HEK293 (cell line): ENCODE results near the gene ILF3.

Experiments
- BCL11A ChIP-seq: fragments of 450-650 bp; formaldehyde crosslinking; IDR thresholded peaks from 2 replicates; pipeline ENCODE4 v1.5.1; 2016; ENCODE audit warnings: low read depth, missing biosample characterization, missing genetic modification characterization
- KLF1 ChIP-seq: fragments of 450-650 bp; formaldehyde crosslinking; IDR thresholded peaks from 2 replicates; pipeline ENCODE4 v1.5.1; 2016; ENCODE audit warnings: missing biosample characterization, missing genetic modification characterization
- KLF9 ChIP-seq: fragments of 450-650 bp; formaldehyde crosslinking; IDR thresholded peaks from 2 replicates; pipeline ENCODE4 v1.5.1; 2016; ENCODE audit warnings: missing biosample characterization, missing genetic modification characterization, low read depth
- PRDM1 ChIP-seq: fragments of 450-650 bp; formaldehyde crosslinking; IDR thresholded peaks from 2 replicates; pipeline ENCODE4; 2016; ENCODE audit warnings: missing biosample characterization, missing genetic modification characterization
- REPIN1 ChIP-seq: fragments of 450-650 bp; formaldehyde crosslinking; IDR thresholded peaks from 2 replicates; pipeline ENCODE4 v1.5.1; 2017; ENCODE audit warnings: missing biosample characterization, missing genetic modification characterization, low read depth
- SCRT1 ChIP-seq: fragments of 450-650 bp; formaldehyde crosslinking; IDR thresholded peaks from 2 replicates; pipeline ENCODE4 v1.5.1; 2016; ENCODE audit warnings: missing biosample characterization, missing genetic modification characterization, borderline replicate concordance
- SP7 ChIP-seq: fragments of 450-650 bp; formaldehyde crosslinking; IDR thresholded peaks from 2 replicates; pipeline ENCODE4 v1.5.1; 2016; ENCODE audit warnings: missing biosample characterization, missing genetic modification characterization
- TSHZ1 ChIP-seq: fragments of 450-650 bp; formaldehyde crosslinking; IDR thresholded peaks from 2 replicates; pipeline ENCODE4 v1.5.1; 2016; ENCODE audit warnings: missing biosample characterization, missing genetic modification characterization, borderline replicate concordance
- ZBTB1 ChIP-seq: fragments of 450-650 bp; formaldehyde crosslinking; IDR thresholded peaks from 2 replicates; pipeline ENCODE4 v1.5.1; 2016; ENCODE audit warnings: missing biosample characterization, missing genetic modification characterization
- ZBTB8A ChIP-seq: fragments of 450-650 bp; formaldehyde crosslinking; IDR thresholded peaks from 2 replicates; pipeline ENCODE4 v1.5.1; 2016; ENCODE audit warnings: missing biosample characterization, missing genetic modification characterization
- ZNF169 ChIP-seq: fragments of 450-650 bp; formaldehyde crosslinking; IDR thresholded peaks from 2 replicates; pipeline ENCODE4 v1.5.1; 2016; ENCODE audit warnings: missing biosample characterization, missing genetic modification characterization
- ZNF184 ChIP-seq: fragments of 450-650 bp; IDR thresholded peaks from 2 replicates; pipeline ENCODE4 v1.5.1; 2018; ENCODE audit warnings: missing biosample characterization, mild to moderate bottlenecking, missing genetic modification characterization
- ZNF274 ChIP-seq, 2 experiments: fragments of 200-500 bp in 1 of 2; fragments of 450-650 bp in 1 of 2; sonication (Bioruptor generic) in 1 of 2; formaldehyde crosslinking in 1 of 2; IDR thresholded peaks; 2 replicates each; pipeline versions ENCODE4 v1.5.1 to v1.6.1; 2014 to 2016; ENCODE audit warnings: borderline replicate concordance in 1 of 2, inconsistent platforms in 1 of 2, low read length in 1 of 2, missing biosample characterization in 1 of 2, missing genetic modification characterization in 1 of 2
- ZNF433 ChIP-seq: fragments of 450-650 bp; formaldehyde crosslinking; IDR thresholded peaks from 2 replicates; pipeline ENCODE4 v1.5.1; 2016; ENCODE audit warnings: missing biosample characterization, missing genetic modification characterization, low read depth
- ZNF473 ChIP-seq: fragments of 450-650 bp; formaldehyde crosslinking; IDR thresholded peaks from 2 replicates; pipeline ENCODE4 v1.5.1; 2017; ENCODE audit warnings: missing biosample characterization, missing genetic modification characterization
- ZNF48 ChIP-seq: fragments of 450-650 bp; formaldehyde crosslinking; IDR thresholded peaks from 2 replicates; pipeline ENCODE4 v1.5.1; 2016; ENCODE audit warnings: missing biosample characterization, missing genetic modification characterization
- ZNF488 ChIP-seq: fragments of 450-650 bp; formaldehyde crosslinking; IDR thresholded peaks from 2 replicates; pipeline ENCODE4 v1.5.1; 2016; ENCODE audit warnings: missing biosample characterization, missing genetic modification characterization
- ZNF513 ChIP-seq: fragments of 450-650 bp; IDR thresholded peaks from 2 replicates; pipeline ENCODE4 v1.5.1; 2018; ENCODE audit warnings: missing biosample characterization, missing genetic modification characterization
- ZNF521 ChIP-seq: fragments of 450-650 bp; formaldehyde crosslinking; IDR thresholded peaks from 2 replicates; pipeline ENCODE4 v1.5.1; 2017; ENCODE audit warnings: missing biosample characterization, mild to moderate bottlenecking, missing genetic modification characterization
- ZNF555 ChIP-seq: fragments of 450-650 bp; formaldehyde crosslinking; conservative IDR thresholded peaks from 2 replicates; pipeline ENCODE4 v1.5.1; 2017; ENCODE audit warnings: missing biosample characterization, mild to moderate bottlenecking, missing genetic modification characterization, inconsistent platforms
- ZNF585B ChIP-seq: fragments of 450-650 bp; formaldehyde crosslinking; IDR thresholded peaks from 2 replicates; pipeline ENCODE4 v1.5.1; 2016; ENCODE audit warnings: missing biosample characterization, missing genetic modification characterization
- ZNF621 ChIP-seq: fragments of 450-650 bp; formaldehyde crosslinking; IDR thresholded peaks from 2 replicates; pipeline ENCODE4 v1.5.1; 2017; ENCODE audit warnings: missing biosample characterization, missing genetic modification characterization
- ZNF626 ChIP-seq: fragments of 450-650 bp; sonication (Bioruptor Pico); formaldehyde crosslinking; IDR thresholded peaks from 2 replicates; pipeline ENCODE4 v1.5.1; 2018; ENCODE audit warnings: missing biosample characterization, missing genetic modification characterization, inconsistent platforms
- ZNF768 ChIP-seq: fragments of 450-650 bp; formaldehyde crosslinking; IDR thresholded peaks from 2 replicates; pipeline ENCODE4 v1.5.1; 2018; ENCODE audit warnings: missing biosample characterization, mild to moderate bottlenecking, missing genetic modification characterization
- ZNF785 ChIP-seq: fragments of 450-650 bp; formaldehyde crosslinking; IDR thresholded peaks from 2 replicates; pipeline ENCODE4 v1.5.1; 2016; ENCODE audit warnings: missing biosample characterization, missing genetic modification characterization
- ZNF843 ChIP-seq: fragments of 450-650 bp; formaldehyde crosslinking; IDR thresholded peaks from 2 replicates; pipeline ENCODE4 v1.5.1; 2016; ENCODE audit warnings: missing biosample characterization, missing genetic modification characterization
- ZSCAN30 ChIP-seq: fragments of 450-650 bp; IDR thresholded peaks from 2 replicates; pipeline ENCODE4 v1.5.1; 2018; ENCODE audit warnings: missing biosample characterization, mild to moderate bottlenecking, missing genetic modification characterization, moderate library complexity
- TF ChIP-seq, protein P1 (sequence below): sonication (generic); formaldehyde crosslinking; IDR thresholded peaks from 2 replicates; pipeline ENCODE4 v1.8.1; 2022; ENCODE audit warnings: mild to moderate bottlenecking, moderate library complexity, missing genetic modification reagents
- TF ChIP-seq, protein P2 (sequence below): IDR thresholded peaks from 2 replicates; pipeline ENCODE4 v1.6.1; 2011; ENCODE audit warnings: mild to moderate bottlenecking, low read depth, low read length, borderline replicate concordance
- TF ChIP-seq, protein P3 (sequence below): fragments of 450-650 bp; formaldehyde crosslinking; IDR thresholded peaks from 2 replicates; pipeline ENCODE4 v1.5.1; 2016; ENCODE audit warnings: missing biosample characterization, missing genetic modification characterization

Gene ILF3

GRCh38 chr19:10653732-10654609, at the start of gene ILF3 (continued):
- TF ChIP-seq, protein P1, sequence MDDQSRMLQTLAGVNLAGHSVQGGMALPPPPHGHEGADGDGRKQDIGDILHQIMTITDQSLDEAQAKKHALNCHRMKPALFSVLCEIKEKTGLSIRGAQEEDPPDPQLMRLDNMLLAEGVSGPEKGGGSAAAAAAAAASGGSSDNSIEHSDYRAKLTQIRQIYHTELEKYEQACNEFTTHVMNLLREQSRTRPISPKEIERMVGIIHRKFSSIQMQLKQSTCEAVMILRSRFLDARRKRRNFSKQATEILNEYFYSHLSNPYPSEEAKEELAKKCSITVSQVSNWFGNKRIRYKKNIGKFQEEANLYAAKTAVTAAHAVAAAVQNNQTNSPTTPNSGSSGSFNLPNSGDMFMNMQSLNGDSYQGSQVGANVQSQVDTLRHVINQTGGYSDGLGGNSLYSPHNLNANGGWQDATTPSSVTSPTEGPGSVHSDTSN (CRISPR knock-in tag), result no peak; the same call in 1 of the 2 replicates
- TF ChIP-seq ZNF433 (tag by site-specific recombination), result no peak; the same call in 1 of the 2 replicates
- no peak; the same call in 1 of the 2 replicates for TF ChIP-seq ZSCAN30 (tag by site-specific recombination)
- TF ChIP-seq ZNF488, result no peak
- peak; percentile 88 for TF ChIP-seq ZNF843 (tag by site-specific recombination)
- TF ChIP-seq ZBTB8A (tag by site-specific recombination), result peak; percentile 70
- TF ChIP-seq ZNF768 (tag by site-specific recombination), result no peak
- TF ChIP-seq ZNF274 (IDR thresholded peaks at IDR 0.05; ENCODE audit: low read length), result no peak
- TF ChIP-seq ZNF274 (tag by site-specific recombination; IDR thresholded peaks at IDR 0.05; ENCODE audit: borderline replicate concordance), result no peak
- TF ChIP-seq ZNF555 (tag by site-specific recombination), result no peak
- no peak for TF ChIP-seq ZNF626 (tag by site-specific recombination)
- TF ChIP-seq PRDM1, result peak; percentile 98
- no peak for TF ChIP-seq ZNF621
- TF ChIP-seq ZNF184 (tag by site-specific recombination), result no peak
- TF ChIP-seq ZNF785, result peak; percentile 78; the same call in 1 of the 2 replicates
- no peak for TF ChIP-seq BCL11A (tag by site-specific recombination)
- no peak for TF ChIP-seq ZNF48 (tag by site-specific recombination)
- peak; percentile 85 for TF ChIP-seq ZBTB1 (tag by site-specific recombination)
- peak; percentile 84; the same call in 1 of the 2 replicates for TF ChIP-seq TSHZ1 (tag by site-specific recombination)
- TF ChIP-seq ZNF585B (tag by site-specific recombination), result no peak
- TF ChIP-seq REPIN1, result peak; percentile 88; the same call in 1 of the 2 replicates
- TF ChIP-seq KLF9 (tag by site-specific recombination), result peak; percentile 98
- TF ChIP-seq, protein P2, sequence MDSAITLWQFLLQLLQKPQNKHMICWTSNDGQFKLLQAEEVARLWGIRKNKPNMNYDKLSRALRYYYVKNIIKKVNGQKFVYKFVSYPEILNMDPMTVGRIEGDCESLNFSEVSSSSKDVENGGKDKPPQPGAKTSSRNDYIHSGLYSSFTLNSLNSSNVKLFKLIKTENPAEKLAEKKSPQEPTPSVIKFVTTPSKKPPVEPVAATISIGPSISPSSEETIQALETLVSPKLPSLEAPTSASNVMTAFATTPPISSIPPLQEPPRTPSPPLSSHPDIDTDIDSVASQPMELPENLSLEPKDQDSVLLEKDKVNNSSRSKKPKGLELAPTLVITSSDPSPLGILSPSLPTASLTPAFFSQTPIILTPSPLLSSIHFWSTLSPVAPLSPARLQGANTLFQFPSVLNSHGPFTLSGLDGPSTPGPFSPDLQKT, result no peak
- TF ChIP-seq, protein P3, sequence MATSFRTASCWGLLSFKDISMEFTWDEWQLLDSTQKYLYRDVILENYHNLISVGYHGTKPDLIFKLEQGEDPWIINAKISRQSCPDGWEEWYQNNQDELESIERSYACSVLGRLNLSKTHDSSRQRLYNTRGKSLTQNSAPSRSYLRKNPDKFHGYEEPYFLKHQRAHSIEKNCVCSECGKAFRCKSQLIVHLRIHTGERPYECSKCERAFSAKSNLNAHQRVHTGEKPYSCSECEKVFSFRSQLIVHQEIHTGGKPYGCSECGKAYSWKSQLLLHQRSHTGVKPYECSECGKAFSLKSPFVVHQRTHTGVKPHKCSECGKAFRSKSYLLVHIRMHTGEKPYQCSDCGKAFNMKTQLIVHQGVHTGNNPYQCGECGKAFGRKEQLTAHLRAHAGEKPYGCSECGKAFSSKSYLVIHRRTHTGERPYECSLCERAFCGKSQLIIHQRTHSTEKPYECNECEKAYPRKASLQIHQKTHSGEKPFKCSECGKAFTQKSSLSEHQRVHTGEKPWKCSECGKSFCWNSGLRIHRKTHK (tag by site-specific recombination), result no peak
- peak; percentile 97 for TF ChIP-seq SP7 (tag by site-specific recombination)
- TF ChIP-seq KLF1, result peak; percentile 94
- TF ChIP-seq ZNF521, result no peak
- TF ChIP-seq SCRT1 (tag by site-specific recombination), result no peak
- TF ChIP-seq ZNF513, result peak; percentile 83
- no peak for TF ChIP-seq ZNF169 (tag by site-specific recombination)
- TF ChIP-seq ZNF473 (tag by site-specific recombination), result no peak
